ENCODE data around the gene PGAP6. TPM values are rescaled to one million over a fixed set of nuclear protein-coding genes. Genes with fewer than 3 reads are reported as not detected.

Gene PGAP6
- total and polyA plus RNA-seq, 9 of the 15 experiments (the other 6 are each of a cell fraction or from before 2014, with no cell fraction given), result 0.45 to 50.2 (median 39.3) TPM

- peak overlapping the region; percentile 49; the same call in 1 of the 2 replicates for H3K4me3 ChIP-seq
- BruUV-seq (replicated peaks), result no TSS peak
- peak overlapping the region; percentile 69 for H3K4me2 ChIP-seq (ENCODE audit: insufficient read depth, low read length)
- no peaks in the 10 kb centered on the region for H3K9me1 ChIP-seq (ENCODE audit: control insufficient read depth, insufficient read depth, low read length)
- peak overlapping the region; percentile 53; the same call in 1 of the 2 replicates for H2AFZ ChIP-seq (ENCODE audit: low read depth, low read length)
- ATAC-seq, result no peak
- no peak overlapping the region for H3K27ac ChIP-seq (ENCODE audit: extremely low read depth, low read depth, low read length)
- peak; percentile 67 for FAIRE-seq
- CTCF ChIA-PET (ENCODE audit: low intra/inter-chr PET ratio), result no interaction called here
- no peak for DNase-seq (ENCODE audit: extremely low read depth in 1 of 4, low spot score in 3 of 4)
- intact Hi-C loops (cut with micrococcal nuclease), result loop anchor here (10.0 kb wide), 1 partner anchor 58 kb away; no protein-coding TSS in a partner anchor
- H3K9me3 ChIP-seq (replicated peaks; ENCODE audit: control insufficient read depth, insufficient read depth, low read depth, low read length), result no peaks in the 10 kb centered on the region
- no peaks in the 10 kb centered on the region; the same call in 2 of the 3 replicates for H3K36me3 ChIP-seq (ENCODE audit: control insufficient read depth, insufficient read depth, low read length)
- in situ Hi-C loops (cut with MboI), result no loop called here
- POLR2A ChIA-PET, result no interaction called here
- H3K4me1 ChIP-seq (replicated peaks in 1 of 2; ENCODE audit: control insufficient read depth in 2 of 2, insufficient read depth in 2 of 2, low read length in 2 of 2), result peaks cover 12 to 40% of the 10 kb centered on the region in 2 experiments; a peak in 3 of 5 replicates
- H3K27me3 ChIP-seq (ENCODE audit: control insufficient read depth in 2 of 2, insufficient read depth in 2 of 2, low read length in 2 of 2), result no peaks in the 10 kb centered on the region
- 20% methylated on average over 7 of the region's 13 CpGs for WGBS (ENCODE audit: insufficient coverage, low coverage, missing lambda C conversion rate)
- peaks cover 8% of the 10 kb centered on the region; the same call in 2 of the 3 replicates for H3K79me2 ChIP-seq (ENCODE audit: control insufficient read depth, insufficient read depth, low read length)
- peak overlapping the region in 1 of 2 experiments; percentile 98; a peak in 2 of 4 replicates for H3K9ac ChIP-seq (ENCODE audit: insufficient read depth in 1 of 2, low read depth in 2 of 2, low read length in 2 of 2)
- H4K20me1 ChIP-seq (replicated peaks; ENCODE audit: control insufficient read depth, insufficient read depth, low read length), result no peaks in the 10 kb centered on the region
- no peak for TF ChIP-seq PYGO2 (tag; IDR thresholded peaks at IDR 0.05)
- no peak for TF ChIP-seq RBM22 (IDR thresholded peaks at IDR 0.05; ENCODE audit: low read depth, low read length, poor library complexity, severe bottlenecking)
- TF ChIP-seq NFIX (CRISPR knock-in tag; IDR thresholded peaks at IDR 0.05; ENCODE audit: low read depth), result no peak
- TF ChIP-seq, protein P1, sequence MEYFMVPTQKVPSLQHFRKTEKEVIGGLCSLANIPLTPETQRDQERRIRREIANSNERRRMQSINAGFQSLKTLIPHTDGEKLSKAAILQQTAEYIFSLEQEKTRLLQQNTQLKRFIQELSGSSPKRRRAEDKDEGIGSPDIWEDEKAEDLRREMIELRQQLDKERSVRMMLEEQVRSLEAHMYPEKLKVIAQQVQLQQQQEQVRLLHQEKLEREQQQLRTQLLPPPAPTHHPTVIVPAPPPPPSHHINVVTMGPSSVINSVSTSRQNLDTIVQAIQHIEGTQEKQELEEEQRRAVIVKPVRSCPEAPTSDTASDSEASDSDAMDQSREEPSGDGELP (CRISPR knock-in tag; IDR thresholded peaks at IDR 0.05; ENCODE audit: borderline replicate concordance), result peak; percentile 29; the same call in 1 of the 2 replicates
- 0 out of 2 replicates have a peak, but pooled peaks have one; percentile 9 for TF ChIP-seq GATA2 (CRISPR knock-in tag; IDR thresholded peaks at IDR 0.05)
Observed at GRCh38 chr16:426906-427249, 45.1 kb upstream of the PGAP6 start.

Data from K562 (cell line).